Lower leg skin (tissue), 3 donors: ENCODE results near the gene SUPT20HL1.

ENCODE experiments used
- POLR2A ChIP-seq, 2 donors: fragments of 450-650 bp; IDR thresholded peaks; one replicate each; pipeline ENCODE4 v1.6.1; 2016 to 2017; ENCODE audit warnings: antibody characterized with exemption in 2 of 2, mild to moderate bottlenecking in 1 of 2, moderate library complexity in 1 of 2
- TF ChIP-seq, protein P1 (sequence below), 3 donors: fragments of 450-650 bp; IDR thresholded peaks; one replicate each; pipeline ENCODE4 v1.5.1; 2016; ENCODE audit warnings: antibody characterized with exemption in 3 of 3, mild to moderate bottlenecking in 3 of 3, moderate library complexity in 2 of 3

DNA sequence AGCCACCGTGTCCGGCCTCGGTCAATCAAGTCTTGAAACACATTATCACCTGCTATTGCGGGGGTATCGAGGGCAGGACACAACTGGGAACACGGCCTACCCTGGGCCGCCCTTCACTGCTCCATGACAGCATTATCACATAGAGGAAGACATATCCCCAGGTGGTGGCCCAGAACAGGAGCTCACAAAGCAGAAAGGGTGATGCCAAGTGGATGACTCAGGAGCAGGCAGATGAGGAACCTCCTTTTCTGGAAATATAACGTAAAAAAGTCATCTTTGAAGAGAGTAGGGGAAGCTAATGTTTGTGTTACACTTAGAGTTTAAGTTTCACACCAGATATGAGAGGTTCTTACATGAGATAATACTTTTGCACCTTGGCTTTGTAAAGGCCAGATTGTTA, 5.3 kb upstream of the SUPT20HL1 start:
- TF ChIP-seq, protein P1, sequence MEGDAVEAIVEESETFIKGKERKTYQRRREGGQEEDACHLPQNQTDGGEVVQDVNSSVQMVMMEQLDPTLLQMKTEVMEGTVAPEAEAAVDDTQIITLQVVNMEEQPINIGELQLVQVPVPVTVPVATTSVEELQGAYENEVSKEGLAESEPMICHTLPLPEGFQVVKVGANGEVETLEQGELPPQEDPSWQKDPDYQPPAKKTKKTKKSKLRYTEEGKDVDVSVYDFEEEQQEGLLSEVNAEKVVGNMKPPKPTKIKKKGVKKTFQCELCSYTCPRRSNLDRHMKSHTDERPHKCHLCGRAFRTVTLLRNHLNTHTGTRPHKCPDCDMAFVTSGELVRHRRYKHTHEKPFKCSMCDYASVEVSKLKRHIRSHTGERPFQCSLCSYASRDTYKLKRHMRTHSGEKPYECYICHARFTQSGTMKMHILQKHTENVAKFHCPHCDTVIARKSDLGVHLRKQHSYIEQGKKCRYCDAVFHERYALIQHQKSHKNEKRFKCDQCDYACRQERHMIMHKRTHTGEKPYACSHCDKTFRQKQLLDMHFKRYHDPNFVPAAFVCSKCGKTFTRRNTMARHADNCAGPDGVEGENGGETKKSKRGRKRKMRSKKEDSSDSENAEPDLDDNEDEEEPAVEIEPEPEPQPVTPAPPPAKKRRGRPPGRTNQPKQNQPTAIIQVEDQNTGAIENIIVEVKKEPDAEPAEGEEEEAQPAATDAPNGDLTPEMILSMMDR (IDR thresholded peaks at IDR 0.05), result no peak
- no peak for TF ChIP-seq POLR2A (IDR thresholded peaks at IDR 0.05)
